GM21717 (cell line): ENCODE data around the gene ITM2C.

Experiments
- ATAC-seq: cut with Tn5 transposase; IDR thresholded peaks from one replicate; pipeline ENCODE4 v1.9.1; 2021; ENCODE audit warnings: mild to moderate bottlenecking, moderate library complexity; ENCODE audit not compliant: unreplicated experiment

Gene ITM2C

DNA sequence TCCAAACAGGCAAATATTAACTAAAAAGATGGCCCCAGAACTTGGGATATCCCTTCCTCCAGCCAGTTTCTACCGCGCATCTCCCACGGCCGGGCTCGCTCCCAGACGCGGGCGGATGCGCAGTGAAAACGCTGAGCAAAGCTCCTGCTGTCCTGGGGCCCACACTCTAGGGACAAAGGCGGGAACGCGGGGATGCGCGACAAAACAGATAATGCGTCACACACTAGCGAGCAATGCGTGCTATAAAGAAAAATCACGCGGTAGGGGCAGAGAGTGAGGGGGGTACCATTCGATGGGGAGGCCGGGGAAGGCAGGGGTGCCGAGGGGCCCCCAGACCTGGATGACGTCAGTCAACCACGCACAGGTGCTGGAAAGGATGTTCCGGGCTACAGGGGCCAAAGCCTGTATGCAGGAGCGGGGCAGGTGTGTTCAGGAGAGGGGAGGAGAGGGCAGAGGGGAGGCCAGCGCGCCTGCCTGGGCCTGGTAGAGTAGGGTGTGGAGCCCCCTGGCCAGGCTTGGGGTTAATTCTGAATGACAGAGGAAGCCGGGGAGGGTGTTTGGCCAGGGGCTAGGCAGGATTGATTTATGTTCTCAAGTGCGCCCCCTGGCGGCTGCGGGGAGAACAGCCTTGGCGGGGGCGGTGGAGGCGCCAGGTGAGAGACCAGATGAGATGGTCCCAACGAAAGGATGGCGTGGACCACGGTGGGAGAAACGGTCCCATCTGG lies 14.9 kb upstream of the ITM2C start:
- no peak for ATAC-seq

DNA sequence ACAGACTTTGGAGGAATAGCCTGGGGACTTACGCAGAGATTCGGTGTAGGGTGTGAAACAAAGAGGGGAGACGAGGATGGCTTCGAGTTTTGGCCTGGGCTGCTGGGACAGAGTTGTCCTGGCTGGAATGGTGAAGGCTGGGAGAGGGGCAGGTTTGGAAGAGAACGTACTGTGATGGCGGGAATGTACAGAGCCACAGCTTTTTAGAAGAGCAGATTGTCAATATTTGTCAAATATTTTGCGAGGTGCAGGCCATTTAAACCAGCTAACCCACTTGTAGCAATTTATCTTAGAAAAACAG lies 14.4 kb upstream of the ITM2C start:
- ATAC-seq = no peak

DNA sequence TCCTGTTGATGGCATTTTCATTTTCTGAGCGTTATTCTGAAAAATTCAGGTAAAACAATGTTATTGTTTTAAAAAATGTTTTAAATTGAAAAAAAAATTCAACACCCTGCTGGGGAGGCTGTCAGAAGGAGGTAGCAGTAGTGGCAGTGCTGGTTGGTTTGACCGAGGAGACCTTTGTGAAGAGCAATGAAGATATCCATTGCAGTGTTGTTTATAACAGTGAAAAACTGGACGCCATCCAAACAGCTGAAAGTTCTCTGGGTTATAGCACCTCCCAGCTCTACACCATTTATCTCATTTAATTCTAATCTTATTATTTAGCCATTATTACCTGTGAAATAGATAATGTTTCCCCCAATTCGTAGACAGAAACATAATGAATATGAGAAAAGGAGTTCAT lies 12.6 kb upstream of the ITM2C start:
- no peak for ATAC-seq

DNA sequence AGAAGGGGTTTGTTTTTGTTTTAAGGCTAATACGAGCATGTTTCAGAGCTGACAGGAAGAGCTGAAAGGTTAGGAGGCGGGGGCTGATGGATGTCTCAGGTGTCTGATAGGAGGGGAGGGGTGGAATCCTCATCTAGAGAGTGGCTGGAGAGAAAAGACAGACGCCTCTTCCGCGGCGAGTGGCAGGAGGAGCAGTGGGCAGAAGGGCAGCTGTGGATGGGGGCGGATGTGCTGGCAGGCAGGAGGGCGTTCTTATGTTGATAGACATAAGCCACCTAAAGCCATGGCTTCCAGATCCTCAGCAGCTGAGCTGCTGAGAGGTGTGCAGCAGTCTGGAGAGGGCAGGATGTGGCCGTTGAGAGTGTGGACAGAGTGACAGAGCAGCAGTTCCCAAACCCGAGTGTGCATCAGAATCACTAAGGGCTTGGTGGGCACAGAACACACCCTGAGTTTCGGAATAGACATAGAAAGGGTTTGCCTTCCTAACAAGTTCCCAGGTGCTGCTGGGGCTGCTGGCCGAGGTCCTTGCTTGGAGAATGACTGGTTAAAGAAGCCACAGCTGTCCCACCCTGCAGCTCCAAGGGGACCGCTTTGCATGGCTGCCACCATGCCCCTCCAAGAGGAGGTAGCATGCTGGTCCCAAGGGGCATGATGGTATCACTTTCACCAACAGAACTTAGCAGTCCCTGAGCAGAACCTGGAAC lies 3.0 kb upstream of the ITM2C start:
- no peak for ATAC-seq

DNA sequence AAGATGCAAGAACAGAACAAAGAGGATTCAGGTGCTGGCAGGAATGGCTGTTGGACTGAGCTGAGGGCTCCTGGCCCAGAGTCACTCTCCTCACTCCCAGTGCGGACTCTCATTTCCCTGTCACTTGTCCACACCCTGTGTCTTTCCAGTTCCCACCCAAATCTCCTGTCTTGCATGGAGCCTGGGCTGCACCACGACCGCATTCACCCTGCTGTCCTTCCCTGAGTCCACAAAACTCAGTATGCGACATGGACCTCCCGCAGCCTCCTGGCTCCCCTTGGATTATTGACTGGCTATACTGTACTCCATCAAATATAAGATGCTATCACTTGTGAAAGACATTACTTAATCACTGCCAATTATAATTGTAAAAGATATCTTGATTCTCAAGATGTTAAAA lies 2.5 kb upstream of the ITM2C start:
- no peak for ATAC-seq

DNA sequence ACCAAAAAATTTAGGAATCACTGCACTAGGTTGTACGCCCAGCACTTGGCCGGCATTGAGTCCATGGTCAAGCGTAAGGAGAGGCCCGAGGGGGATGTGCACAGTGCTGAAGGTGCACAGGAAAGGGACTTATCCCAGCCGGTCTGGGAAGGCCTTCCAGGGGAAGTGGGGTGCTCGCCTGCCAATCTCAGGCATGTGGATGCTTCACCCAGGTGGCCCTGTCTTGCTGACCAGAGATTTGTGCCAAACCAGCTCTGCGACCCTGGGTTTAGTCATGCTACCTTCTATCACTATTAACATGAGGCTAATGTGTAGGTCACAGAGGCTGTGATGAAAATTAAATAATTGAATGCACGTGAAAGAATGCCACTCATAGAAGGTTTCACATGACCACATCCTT lies 1.7 kb upstream of the ITM2C start:
- ATAC-seq = no peak

DNA sequence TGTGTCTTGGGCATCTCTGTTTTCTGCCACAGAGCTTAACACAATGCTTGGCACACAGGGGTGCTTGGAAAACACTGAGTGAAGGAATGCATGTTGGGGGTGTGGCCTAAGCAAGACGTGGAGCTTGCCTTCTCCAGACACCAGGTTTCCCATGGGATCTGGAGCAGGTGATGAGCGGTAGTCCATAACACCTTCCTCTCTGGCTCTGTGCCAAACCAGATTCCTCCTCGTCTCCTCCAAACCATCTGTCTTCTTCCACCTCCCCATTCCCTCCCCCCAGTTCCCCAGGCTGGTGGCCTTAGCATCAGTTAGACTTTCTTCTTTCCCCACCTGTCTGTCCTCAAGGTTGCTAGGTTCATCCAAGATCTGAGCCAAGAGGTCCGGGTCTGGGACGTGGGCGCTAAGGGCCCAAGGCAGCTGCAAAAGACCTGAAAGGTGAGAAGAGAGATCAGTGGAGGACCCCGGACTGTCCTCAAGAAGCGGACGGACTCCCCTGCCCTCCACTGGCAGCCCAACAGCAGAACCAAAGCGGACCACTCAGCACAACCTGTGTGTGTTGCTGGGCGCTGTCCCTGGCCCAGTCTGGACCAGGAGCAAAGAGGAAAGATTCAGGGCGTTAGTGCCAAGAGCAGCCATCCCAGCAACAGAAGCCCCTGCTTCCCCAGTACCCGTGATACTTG lies 1.2 kb upstream of the ITM2C start:
- no peak for ATAC-seq

DNA sequence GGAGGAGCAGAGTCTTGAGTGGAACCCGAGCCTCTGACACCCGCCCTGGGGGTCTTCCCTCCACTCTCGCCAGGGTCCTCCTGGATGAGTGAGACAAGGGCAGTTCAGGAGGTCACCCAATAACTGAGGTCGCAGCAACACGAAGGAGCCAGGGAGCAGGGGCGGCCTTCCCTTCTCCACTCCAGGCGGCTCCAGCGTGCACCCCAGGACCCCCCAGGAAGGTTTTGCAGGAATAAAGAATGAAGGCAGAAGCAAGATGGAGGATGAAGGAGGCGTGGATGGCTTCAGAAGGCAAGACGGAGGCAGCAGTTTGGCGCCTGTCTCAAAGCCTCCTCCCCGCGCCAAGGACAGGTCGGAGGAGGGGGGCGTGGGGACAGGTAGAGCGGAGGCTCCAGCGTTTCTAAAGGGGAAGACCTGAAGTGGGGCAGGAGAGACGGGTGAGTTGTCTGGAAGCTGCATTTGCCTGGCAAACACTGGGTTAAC lies 579 bp upstream of the ITM2C start:
- ATAC-seq = no peak

DNA sequence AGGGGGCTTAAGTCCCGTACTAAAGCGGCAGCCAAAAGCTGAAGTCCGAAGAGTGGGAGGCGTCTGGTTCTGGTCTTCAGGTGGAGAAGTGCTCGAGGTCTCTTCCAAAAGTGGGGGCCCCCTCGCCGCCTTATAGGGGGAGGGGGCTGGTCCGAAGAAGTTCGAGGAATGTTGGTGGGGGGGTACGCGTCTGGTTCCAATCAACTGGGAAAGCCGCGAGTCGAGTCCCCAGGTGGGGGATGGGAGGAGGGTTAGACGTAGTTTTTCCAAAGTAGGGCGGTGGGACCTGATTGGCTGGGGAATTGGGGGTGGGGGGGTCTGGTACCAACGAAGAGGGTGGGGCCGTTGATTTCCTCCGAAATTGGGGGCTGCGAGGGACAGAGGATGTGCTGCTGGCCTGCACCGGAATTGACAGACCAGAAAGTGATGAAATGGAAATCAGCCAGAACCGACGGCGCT lies 594 bp downstream of the ITM2C start:
- ATAC-seq = no peak

DNA sequence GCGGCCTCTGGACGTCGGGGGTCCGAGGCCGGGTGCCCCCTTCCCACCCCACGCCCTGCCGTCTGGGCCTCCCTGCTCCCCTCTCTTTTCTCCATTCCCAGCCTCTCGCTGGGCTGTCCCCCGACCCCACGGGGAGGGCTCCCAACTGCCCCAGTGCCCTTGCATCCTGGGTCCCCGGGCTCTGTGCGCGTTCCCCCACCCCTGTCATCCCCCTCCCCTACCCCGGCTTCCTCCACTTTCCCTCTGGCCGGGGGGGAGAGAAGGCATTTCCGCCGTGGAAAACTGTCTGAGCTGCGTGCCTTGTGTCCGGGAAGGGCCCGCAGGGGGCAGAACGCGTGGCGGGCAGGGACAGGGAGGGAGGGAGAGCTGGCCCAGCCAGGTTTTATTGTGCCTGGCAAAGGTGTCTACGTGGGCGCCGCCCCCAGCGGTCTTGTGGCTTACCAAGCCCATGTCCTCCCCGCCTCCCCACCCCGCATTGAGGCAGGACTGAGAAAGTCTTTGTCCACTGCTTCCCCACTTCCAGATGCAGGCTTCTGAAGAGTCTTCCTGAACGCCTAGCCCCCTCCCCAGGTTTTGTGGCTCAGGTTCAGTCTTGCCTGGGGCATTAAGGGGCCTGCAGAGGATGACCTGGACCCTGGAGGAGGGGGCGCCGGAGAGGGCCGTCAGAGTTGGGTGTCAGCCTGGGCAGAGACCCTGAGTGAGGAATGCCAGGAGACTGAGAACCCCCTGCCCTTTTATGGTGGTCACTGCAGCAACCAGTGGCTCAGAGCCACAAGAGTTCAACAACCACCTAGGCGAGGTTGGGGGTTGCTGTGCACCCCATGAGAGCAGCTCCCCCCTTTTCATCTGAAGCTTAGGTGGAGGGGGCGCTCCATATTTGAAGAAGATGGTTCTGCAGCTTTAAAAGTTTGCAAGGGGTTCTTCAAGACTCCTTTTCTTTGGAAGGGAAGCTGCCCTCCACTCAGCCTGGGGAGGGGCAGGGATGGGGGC lies 1.3 kb downstream of the ITM2C start:
- no peak for ATAC-seq

DNA sequence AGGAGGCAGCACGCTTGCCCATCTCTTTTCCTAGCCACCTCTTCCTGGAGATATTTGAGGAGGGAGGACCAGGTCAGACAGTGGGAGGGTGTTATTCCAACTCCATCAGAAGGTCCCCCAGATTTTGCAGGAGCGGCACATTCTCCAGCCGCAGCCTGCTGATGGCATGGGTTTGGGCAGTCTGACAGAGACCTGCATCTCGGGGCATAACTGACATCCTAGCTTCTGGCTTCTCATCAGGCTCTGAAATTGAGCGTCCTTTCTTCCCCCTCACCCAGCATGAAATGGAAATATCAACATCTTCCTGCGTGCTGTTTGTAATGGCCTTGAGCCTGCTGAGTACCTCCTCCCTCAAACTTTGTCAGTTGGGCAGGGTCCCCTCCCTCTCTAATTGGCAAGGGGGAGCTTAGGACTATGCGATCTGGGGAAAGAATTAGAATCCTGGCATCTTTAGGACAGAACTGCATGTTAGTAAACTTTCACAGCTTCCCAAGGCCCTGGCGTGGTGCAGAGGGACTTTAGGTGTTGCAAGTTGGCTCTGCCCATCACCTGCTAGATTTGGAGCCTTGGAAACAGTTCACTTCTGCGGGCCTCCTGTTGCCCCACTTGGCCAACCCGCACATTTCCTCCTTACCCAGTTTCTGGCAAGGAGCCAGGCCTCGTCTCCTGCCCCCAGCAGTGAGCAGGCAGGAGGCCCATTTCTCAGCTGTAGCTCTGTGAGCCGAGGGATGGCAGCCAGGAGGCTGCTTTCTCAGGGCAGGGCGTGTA lies 2.2 kb downstream of the ITM2C start:
- ATAC-seq = no peak

DNA sequence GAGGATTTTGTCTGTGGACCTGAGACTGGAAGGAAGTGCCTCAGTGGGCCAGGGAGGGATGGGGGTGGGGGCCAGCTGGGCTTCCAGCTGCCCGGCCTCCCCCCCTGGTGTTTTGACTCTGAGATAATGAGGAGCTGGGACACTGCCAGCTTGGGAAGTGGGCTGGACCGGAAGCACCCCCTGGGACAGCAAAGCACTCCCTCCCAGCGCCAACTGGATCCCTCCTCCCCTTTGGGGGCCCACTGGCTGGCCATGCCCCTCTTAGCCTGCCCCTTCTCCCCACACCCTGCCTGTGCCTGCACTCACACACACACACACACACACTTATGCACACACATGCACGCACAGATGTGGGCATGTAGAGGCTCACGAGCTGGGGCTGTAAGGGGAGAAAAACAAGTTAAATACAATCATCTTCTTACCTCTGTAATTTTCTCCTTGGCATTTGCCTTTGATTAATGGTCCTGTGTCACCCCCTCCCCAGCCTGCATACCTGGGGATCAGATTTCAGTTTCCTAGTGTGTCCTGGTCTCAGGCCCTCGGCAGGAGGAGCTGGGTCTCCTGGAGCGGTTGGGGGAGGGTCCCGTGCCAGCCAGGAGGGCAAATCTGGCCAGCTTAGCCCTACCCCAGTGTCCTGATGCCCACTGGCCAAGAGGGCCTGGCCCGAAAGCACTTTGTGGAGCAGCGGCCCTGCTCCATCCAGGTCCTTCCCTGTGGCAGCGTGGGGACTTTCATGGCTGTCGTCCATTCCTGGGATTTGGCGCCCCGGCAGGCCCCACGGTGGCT lies 3.6 kb downstream of the ITM2C start:
- ATAC-seq = no peak

DNA sequence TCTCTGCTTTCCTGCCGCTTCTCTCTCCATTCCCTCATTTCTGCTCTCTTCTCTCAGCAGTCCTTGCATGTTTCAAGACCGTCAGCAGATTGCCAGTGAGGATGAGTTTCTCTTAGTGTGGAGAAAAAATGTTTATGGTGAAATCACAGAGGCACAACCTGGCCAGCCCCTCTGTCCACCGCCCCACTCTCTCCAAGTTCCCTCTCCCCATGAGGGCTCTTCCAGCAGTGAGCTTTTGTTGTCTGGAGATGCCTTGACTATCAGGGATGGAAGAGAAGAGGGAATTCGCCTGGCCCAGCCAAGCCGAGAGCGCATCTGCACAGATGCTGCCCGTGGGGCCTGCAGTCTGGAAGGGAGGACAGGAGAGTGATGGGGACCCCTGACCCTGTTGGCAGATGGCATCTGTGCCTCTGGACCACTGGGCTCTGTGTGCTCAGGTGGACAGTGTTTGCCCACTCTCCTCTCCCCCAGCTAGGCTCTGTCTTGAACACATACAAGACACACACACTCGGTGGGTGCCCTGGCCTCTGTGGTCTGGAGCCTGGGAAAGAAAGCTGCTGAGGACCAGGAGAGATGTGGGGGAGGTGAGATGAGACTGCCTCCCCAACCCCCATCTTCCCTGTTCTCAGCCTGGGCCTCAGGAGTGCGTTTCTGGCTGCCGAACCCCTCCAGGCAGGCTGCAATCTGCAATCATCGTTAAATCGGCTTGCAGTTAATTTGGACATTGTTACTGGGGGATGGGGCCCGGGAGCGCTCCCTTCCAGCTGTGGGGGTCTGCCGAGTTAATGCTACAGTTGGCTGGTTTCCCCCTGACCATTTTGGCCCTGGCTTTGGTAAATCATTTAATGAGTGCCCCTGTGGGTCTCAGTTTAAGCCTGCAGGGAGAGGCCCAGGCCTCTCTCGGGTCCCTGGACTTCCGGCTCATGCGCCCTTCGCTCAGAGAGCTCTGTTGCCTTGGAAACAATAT lies 4.5 kb downstream of the ITM2C start:
- ATAC-seq = no peak

DNA sequence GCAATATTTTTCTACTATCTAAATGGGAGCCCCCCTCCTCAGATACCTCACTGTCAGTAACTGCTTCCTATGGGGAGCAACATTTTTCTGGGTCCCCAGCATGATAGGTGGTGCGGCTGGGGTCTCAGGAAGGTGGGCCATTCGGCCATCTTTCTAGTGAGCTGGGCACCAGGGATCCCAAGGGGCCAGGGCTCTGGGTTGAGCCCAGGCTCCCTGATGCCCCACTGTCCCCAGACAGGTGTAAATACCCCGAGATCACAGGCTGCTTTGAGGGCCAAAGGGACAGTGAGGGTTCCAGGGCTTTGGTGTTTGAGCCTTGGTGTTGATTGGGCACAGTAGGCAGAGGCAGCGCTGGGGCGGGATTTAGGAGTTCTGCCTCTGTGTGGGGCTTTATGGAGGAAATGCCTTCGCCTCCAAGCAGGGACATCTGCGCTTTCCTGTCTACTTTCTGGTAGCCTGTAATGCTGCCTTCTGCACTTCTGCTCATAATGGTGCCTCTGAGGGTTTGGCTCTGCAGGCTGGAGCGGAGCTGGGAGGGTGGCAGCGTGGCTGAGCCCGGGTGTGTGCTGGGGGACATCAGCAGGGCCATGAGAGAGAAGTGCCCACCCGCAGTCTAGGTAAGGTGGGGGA lies 5.3 kb downstream of the ITM2C start:
- no peak for ATAC-seq

DNA sequence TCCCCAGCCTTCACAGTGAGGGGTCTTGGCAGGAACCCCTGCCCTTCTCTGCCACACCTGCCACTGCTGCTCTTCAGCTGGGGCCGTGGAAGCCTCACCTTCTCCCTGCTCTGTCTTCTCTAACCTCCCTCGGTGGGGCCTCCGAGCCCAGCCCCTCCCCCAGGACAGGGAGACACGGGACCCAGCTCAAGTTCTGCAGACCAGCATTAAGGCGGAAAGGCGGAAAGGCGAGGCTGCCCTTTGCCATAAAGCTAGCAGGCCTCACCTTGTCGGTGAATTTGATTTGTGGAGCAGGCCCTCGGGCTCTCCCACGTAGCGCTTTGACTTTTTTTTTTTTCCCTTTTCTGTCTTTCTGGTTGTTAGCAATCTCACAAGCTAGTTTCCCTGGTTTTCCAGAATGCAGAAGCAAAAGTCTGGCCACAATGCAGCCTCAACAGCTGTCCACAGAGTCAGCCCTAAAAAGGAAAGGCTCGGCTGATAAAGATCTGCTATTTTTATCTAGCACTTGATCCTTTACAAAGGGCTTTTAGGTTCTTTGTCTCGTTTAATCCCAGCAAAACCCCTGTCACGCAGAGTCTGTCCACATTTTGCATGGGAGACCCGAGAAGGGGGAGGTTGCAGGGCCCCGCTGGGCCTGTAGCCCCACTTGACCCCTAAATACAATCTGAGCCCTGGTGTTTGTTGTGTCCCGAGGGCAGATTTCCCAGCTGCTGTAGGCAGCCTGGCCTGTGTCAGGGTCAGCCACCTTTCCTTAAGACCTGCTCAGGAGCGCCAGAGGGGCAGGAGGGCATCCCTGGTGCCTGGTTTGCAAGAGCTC lies 6.0 kb downstream of the ITM2C start:
- no peak for ATAC-seq

DNA sequence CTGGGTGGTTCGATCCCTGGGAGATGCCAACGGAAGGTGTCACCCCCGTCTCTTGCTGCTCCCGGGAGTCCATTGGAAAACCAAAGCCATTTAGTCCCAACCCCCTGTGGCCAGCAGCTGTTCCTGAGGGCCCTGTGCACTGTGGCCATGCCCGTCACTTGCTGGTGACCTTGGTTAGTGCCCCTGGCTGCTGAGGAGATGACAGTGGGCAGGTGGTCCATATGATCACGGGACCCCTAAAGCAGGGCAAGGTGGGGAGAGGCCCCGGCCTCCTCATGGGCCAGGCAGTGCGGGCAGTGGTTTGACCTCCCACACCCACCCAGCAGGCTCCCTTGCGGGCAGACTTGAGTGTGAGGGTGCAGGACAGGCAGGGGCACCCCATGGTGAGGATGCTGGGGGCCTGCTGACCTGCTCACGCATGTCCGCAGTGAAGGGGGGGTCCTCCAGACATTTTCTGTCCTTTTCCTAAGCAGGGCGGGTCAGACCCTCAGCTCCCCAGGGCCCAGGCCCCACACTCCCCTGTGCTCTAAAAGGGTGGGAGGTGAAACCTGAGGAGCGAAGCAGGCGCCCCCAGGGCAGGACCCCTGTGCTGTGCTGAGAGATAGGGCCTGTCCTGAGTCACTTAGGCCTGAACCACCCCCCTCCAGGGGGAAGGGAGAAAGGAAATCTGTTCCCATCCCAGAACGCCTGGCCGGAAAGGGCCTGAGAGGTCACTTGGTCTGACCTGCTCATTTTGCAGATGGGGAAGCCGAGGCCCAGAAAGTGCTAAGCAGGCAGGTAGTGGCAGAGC lies 6.8 kb downstream of the ITM2C start:
- no peak for ATAC-seq
